GM12891 (cell line): ENCODE data around the gene CMTM6.

ENCODE experiments used
- POLR2A ChIP-seq: IDR thresholded peaks from 2 replicates; pipeline ENCODE4 v1.6.1; 2011; ENCODE audit warnings: low read depth, low read length, control low read depth
- POLR2AphosphoS5 ChIP-seq: IDR thresholded peaks from 2 replicates; pipeline ENCODE4 v1.6.1; 2011; ENCODE audit warnings: low read depth, low read length, control low read depth
- POU2F2 ChIP-seq: IDR thresholded peaks from 2 replicates; pipeline ENCODE4 v1.6.1; 2011; ENCODE audit warnings: low read depth, mild to moderate bottlenecking, control low read depth, low read length, moderate library complexity

DNA sequence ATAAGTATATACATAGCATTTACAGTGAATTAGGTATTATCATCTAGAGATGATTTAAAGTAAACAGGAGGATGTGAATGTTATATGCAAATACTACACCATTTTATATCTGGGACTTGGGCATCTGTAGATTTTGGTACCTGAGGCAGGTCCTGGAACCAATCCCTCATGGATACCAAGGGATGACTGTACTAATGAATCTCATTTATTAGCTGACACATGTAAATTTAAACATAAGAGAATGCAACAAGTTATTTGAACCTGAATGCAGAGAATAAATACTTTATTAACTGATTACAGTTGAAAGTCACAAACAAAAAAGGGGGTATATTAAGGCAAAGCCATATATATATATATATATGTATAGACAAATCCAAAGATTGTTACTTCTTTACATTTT lies 23.1 kb upstream of the CMTM6 start:
- TF ChIP-seq POLR2AphosphoS5 (no peak), POLR2A (no peak), POU2F2 (no peak)
